Measurements from ENCODE around the gene CD200R1L. TPM values are rescaled to one million over a fixed set of nuclear protein-coding genes. Genes with fewer than 3 reads are reported as not detected.

Gene CD200R1L
- total RNA-seq, 1 experiment from 2014 or later: 0.06 TPM

- DNase-seq (ENCODE audit: low spot score): no peak
Observed at GRCh38 chr3:112786881-112787579, 59.6 kb downstream of the CD200R1L start.

GRCh38 chr3:112786002-112786590 lies 60.6 kb downstream of the CD200R1L start:
- DNase-seq (ENCODE audit: low spot score): peak; percentile 14

GRCh38 chr3:112785321-112786001 lies 61.2 kb downstream of the CD200R1L start:
- no peak for DNase-seq (ENCODE audit: low spot score)

GRCh38 chr3:112782491-112782890 lies 64.2 kb downstream of the CD200R1L start:
- DNase-seq (ENCODE audit: low spot score): no peak

GRCh38 chr3:112781599-112781998 lies 65.1 kb downstream of the CD200R1L start:
- no peak for DNase-seq (ENCODE audit: low spot score)

GRCh38 chr3:112779558-112780480 lies 66.8 kb downstream of the CD200R1L start:
- no peak for DNase-seq (ENCODE audit: low spot score)

- DNase-seq (ENCODE audit: low spot score): no peak
Observed at GRCh38 chr3:112779011-112779410, 67.7 kb downstream of the CD200R1L start.

GRCh38 chr3:112778353-112778948 lies 68.2 kb downstream of the CD200R1L start:
- DNase-seq (ENCODE audit: low spot score): peak; percentile 44

GRCh38 chr3:112777811-112778210 lies 68.9 kb downstream of the CD200R1L start:
- DNase-seq (ENCODE audit: low spot score): no peak

- DNase-seq (ENCODE audit: low spot score): no peak
Observed at GRCh38 chr3:112776836-112777235, 69.8 kb downstream of the CD200R1L start.

GRCh38 chr3:112776000-112776399 lies 70.7 kb downstream of the CD200R1L start:
- DNase-seq (ENCODE audit: low spot score): no peak

GRCh38 chr3:112775011-112775742 lies 71.5 kb downstream of the CD200R1L start:
- DNase-seq (ENCODE audit: low spot score): no peak

- DNase-seq (ENCODE audit: low spot score): no peak
Observed at GRCh38 chr3:112774293-112774926, 72.3 kb downstream of the CD200R1L start.

GRCh38 chr3:112773864-112774263 lies 72.8 kb downstream of the CD200R1L start:
- DNase-seq (ENCODE audit: low spot score): peak; percentile 15

- DNase-seq (ENCODE audit: low spot score): no peak
Observed at GRCh38 chr3:112770951-112771350, 75.7 kb downstream of the CD200R1L start.

- DNase-seq (ENCODE audit: low spot score): peak; percentile 60
Observed at GRCh38 chr3:112770032-112770626, 76.5 kb downstream of the CD200R1L start.

GRCh38 chr3:112769286-112769978 lies 77.2 kb downstream of the CD200R1L start:
- no peak for DNase-seq (ENCODE audit: low spot score)

- DNase-seq (ENCODE audit: low spot score): no peak
Observed at GRCh38 chr3:112767777-112768176, 78.9 kb downstream of the CD200R1L start.

GRCh38 chr3:112767177-112767576 lies 79.5 kb downstream of the CD200R1L start:
- DNase-seq (ENCODE audit: low spot score): no peak

All from H4 (cell line).